Parietal lobe (tissue), 1 donor: ENCODE results near the gene ENPP6. TPM values are rescaled to one million over a fixed set of nuclear protein-coding genes. Genes with fewer than 3 reads are reported as not detected.

Experiments used
- total RNA-seq: library from RNA; depleted of rRNA; stranded (reverse); fragments of >200 nt; gene quantifications from one replicate; pipeline ENCODE4 v1.2.3, GENCODE V29; 2014

The ENPP6 gene
- 1.9 TPM for total RNA-seq

GRCh38 chr4:184217634-184218033, at the start of gene ENPP6:
TSS of gene ENPP6 (minus strand) at chr4:184217873. CDS start at chr4:184217819, 54 bp downstream.

